Keratinocyte (primary cell): ENCODE results near the gene SCTR. TPM values are rescaled to one million over a fixed set of nuclear protein-coding genes. Genes with fewer than 3 reads are reported as not detected.

Source experiments
- DNase-seq: peaks from one replicate; pipeline ENCODE4 v3.0.0-alpha.2; 2011; ENCODE audit warnings: low read depth, missing footprints, low spot score
- FAIRE-seq: peaks from 2 replicates; lab custom pipeline; 2011; peaks lifted over from hg19 to GRCh38; lab: Jason Lieb, UNC
- H2AFZ ChIP-seq: 2 replicates; pipeline ENCODE4 v1.6.0; 2012; ENCODE audit warnings: low read length, control low read depth, inconsistent platforms; ENCODE audit not compliant: control insufficient read depth
- H3K27ac ChIP-seq: 2 replicates; pipeline ENCODE4 v1.5.1; 2011; ENCODE audit warnings: low read length; ENCODE audit not compliant: control insufficient read depth, insufficient read depth
- H3K27me3 ChIP-seq: 3 replicates; pipeline ENCODE4 v1.6.0; 2011; ENCODE audit warnings: low read length; ENCODE audit not compliant: control insufficient read depth, insufficient read depth; ENCODE audit errors: extremely low read depth
- H3K36me3 ChIP-seq, 2 experiments: 2 replicates in 1 of 2; 3 replicates in 1 of 2; pipeline ENCODE4 v1.5.1; 2011; ENCODE audit warnings: low read length in 2 of 2, mild to moderate bottlenecking in 1 of 2; ENCODE audit not compliant: control insufficient read depth in 2 of 2, insufficient read depth in 2 of 2; ENCODE audit errors: extremely low read depth in 1 of 2
- H3K4me1 ChIP-seq: 3 replicates; pipeline ENCODE4 v1.5.1; 2011; ENCODE audit warnings: low read length; ENCODE audit not compliant: control insufficient read depth, insufficient read depth; ENCODE audit errors: extremely low read depth
- H3K4me2 ChIP-seq: 3 replicates; pipeline ENCODE4 v1.6.0; 2011; ENCODE audit warnings: low read depth, low read length; ENCODE audit not compliant: control insufficient read depth, insufficient read depth; ENCODE audit errors: extremely low read depth
- H3K4me3 ChIP-seq, 3 experiments: fragments of 200-600 bp in 1 of 3; sonication (generic) in 1 of 3; 2 replicates in 2 of 3; 3 replicates in 1 of 3; pipeline ENCODE4 v1.5.1; 2011 to 2016; ENCODE audit warnings: low read length in 3 of 3, mild to moderate bottlenecking in 3 of 3, control low read depth in 2 of 3, inconsistent platforms in 1 of 3, low read depth in 1 of 3, mixed read lengths in 1 of 3, mixed run types in 1 of 3, moderate library complexity in 1 of 3; ENCODE audit not compliant: control insufficient read depth in 2 of 3, insufficient read depth in 2 of 3; ENCODE audit errors: extremely low read depth in 1 of 3
- H3K79me2 ChIP-seq: 2 replicates; pipeline ENCODE4 v1.6.0; 2012; ENCODE audit warnings: low read length; ENCODE audit not compliant: control insufficient read depth, insufficient read depth
- H3K9ac ChIP-seq: 3 replicates; pipeline ENCODE4 v1.6.0; 2011; ENCODE audit warnings: low read length; ENCODE audit not compliant: control insufficient read depth, insufficient read depth; ENCODE audit errors: extremely low read depth
- H3K9me1 ChIP-seq: 3 replicates; pipeline ENCODE4 v1.6.0; 2011; ENCODE audit warnings: low read length; ENCODE audit not compliant: control insufficient read depth, insufficient read depth; ENCODE audit errors: extremely low read depth
- H3K9me3 ChIP-seq: 2 replicates; pipeline ENCODE4 v1.5.1; 2012; ENCODE audit warnings: low read depth, low read length; ENCODE audit not compliant: control insufficient read depth
- H4K20me1 ChIP-seq: 3 replicates; pipeline ENCODE4 v1.6.0; 2011; ENCODE audit warnings: low read length; ENCODE audit not compliant: control insufficient read depth, insufficient read depth; ENCODE audit errors: extremely low read depth
- EZH2 ChIP-seq: IDR thresholded peaks from one replicate; pipeline ENCODE4 v1.6.1; 2012; ENCODE audit warnings: inconsistent platforms, mild to moderate bottlenecking, low read length, moderate library complexity
- dilution Hi-C: fragments of 300-500 bp; cut with MboI; formaldehyde crosslinking; loops from one replicate; pipeline ENCODE4 v1.7.0; 2020; ENCODE audit warnings: low sequenced_read_pairs; ENCODE audit not compliant: extremely low pct_ligation_motif_present
- polyA plus RNA-seq, 5 experiments: library from polyadenylated mRNA; depleted of rRNA in 3 of 5; stranded (reverse) in 3 of 5; stranded (forward) in 1 of 5; unstranded in 1 of 5; fragments of >200 nt; gene quantifications; 1 replicate in 1 of 5; 2 replicates in 3 of 5; 3 replicates in 1 of 5; pipeline versions ENCODE4 v1.2.1 to v1.2.3, GENCODE V29; 2011 to 2012; ENCODE audit warnings: missing spikeins in 2 of 5, low read depth in 1 of 5, low replicate concordance in 1 of 5
- TF ChIP-seq, protein P1 (sequence below), 3 experiments: IDR thresholded peaks in 1 of 3; conservative IDR thresholded peaks in 1 of 3; optimal IDR thresholded peaks in 1 of 3; 2 replicates in 2 of 3; 3 replicates in 1 of 3; pipeline versions ENCODE3 to v1.5.1; 2011; ENCODE audit warnings: low read length in 3 of 3, mild to moderate bottlenecking in 3 of 3, moderate library complexity in 2 of 3, control low read depth in 1 of 3, inconsistent platforms in 1 of 3; ENCODE audit not compliant: insufficient read depth in 2 of 3; ENCODE audit errors: extremely low read depth in 1 of 3

SCTR gene
- polyA plus RNA-seq, 1 donor (not counting 4 experiments of a cell fraction or from before 2014, with no cell fraction given), result not detected

DNA sequence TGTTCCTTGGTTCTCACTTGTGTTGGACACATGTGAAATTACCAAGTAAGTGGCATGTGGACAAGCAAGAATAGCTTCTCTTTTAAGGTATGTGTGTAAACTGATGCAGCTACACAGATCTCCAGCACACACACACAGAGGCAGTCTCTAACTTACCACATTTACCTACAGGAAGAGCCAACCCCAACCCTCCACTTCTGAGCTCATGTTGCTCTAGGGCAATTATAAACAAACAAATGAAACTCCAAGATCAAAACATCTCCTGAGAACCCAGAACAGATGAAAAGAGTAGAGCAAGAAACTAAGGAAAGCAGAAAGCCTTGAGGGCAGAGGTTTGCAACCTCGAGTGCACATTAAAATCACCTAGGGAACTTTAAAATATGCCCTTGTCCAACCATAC, 108.7 kb downstream of the SCTR start:
- H4K20me1 ChIP-seq, result no peaks in the 10 kb centered on the region
- DNase-seq (no peak), FAIRE-seq (no peak)
- no peak overlapping the region for H2AFZ ChIP-seq
- H3K27me3 ChIP-seq, result no peaks in the 10 kb centered on the region
- no peaks in the 10 kb centered on the region for H3K36me3 ChIP-seq
- no peaks in the 10 kb centered on the region for H3K79me2 ChIP-seq
- no peaks in the 10 kb centered on the region for H3K9me1 ChIP-seq
- H3K9ac ChIP-seq, result no peak overlapping the region
- dilution Hi-C loops, result no loop called here
- H3K9me3 ChIP-seq, result no peaks in the 10 kb centered on the region
- H3K4me2 ChIP-seq, result no peak overlapping the region
- no peaks in the 10 kb centered on the region for H3K4me1 ChIP-seq
- no peak overlapping the region for H3K27ac ChIP-seq
- no peak overlapping the region for H3K4me3 ChIP-seq
- TF ChIP-seq EZH2, result no peak
- TF ChIP-seq, protein P1, sequence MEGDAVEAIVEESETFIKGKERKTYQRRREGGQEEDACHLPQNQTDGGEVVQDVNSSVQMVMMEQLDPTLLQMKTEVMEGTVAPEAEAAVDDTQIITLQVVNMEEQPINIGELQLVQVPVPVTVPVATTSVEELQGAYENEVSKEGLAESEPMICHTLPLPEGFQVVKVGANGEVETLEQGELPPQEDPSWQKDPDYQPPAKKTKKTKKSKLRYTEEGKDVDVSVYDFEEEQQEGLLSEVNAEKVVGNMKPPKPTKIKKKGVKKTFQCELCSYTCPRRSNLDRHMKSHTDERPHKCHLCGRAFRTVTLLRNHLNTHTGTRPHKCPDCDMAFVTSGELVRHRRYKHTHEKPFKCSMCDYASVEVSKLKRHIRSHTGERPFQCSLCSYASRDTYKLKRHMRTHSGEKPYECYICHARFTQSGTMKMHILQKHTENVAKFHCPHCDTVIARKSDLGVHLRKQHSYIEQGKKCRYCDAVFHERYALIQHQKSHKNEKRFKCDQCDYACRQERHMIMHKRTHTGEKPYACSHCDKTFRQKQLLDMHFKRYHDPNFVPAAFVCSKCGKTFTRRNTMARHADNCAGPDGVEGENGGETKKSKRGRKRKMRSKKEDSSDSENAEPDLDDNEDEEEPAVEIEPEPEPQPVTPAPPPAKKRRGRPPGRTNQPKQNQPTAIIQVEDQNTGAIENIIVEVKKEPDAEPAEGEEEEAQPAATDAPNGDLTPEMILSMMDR (optimal IDR thresholded peaks at IDR 0.05 in 1 of 3, IDR thresholded peaks at IDR 0.05 in 1 of 3, conservative IDR thresholded peaks at IDR 0.05 in 1 of 3; ENCODE audit: extremely low read depth in 1 of 3, insufficient read depth in 2 of 3, low read length in 3 of 3), result no peak

DNA sequence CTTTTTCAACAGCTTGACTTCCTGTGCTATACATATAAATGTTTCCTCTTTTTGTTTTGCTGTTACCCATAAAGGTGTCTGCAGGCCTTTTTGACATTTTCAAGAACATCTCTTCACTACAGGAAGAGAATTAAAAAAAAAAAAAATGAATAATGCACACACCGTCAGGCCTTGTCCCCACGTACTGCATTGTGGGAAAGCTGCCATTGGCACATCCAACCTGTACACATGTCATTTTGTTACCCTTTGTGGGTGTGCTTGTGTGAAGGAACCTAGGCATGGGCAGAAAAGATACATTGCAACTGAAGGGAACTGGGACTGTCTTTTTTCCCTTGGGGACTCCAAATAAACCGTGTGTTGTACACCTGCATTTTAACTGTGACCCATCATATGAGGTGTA, 109.4 kb downstream of the SCTR start:
- H3K27me3 ChIP-seq, result no peaks in the 10 kb centered on the region
- H3K27ac ChIP-seq, result no peak overlapping the region
- H3K4me3 ChIP-seq, result no peak overlapping the region
- DNase-seq, result no peak
- no peak for TF ChIP-seq EZH2
- TF ChIP-seq, protein P1 (optimal IDR thresholded peaks at IDR 0.05 in 1 of 3, IDR thresholded peaks at IDR 0.05 in 1 of 3, conservative IDR thresholded peaks at IDR 0.05 in 1 of 3; ENCODE audit: extremely low read depth in 1 of 3, insufficient read depth in 2 of 3, low read length in 3 of 3), result no peak
- no peak overlapping the region for H3K4me2 ChIP-seq
- no peaks in the 10 kb centered on the region for H4K20me1 ChIP-seq
- dilution Hi-C loops, result no loop called here
- H3K9ac ChIP-seq, result no peak overlapping the region
- no peaks in the 10 kb centered on the region for H3K36me3 ChIP-seq
- H2AFZ ChIP-seq, result no peak overlapping the region
- no peaks in the 10 kb centered on the region for H3K79me2 ChIP-seq
- no peaks in the 10 kb centered on the region for H3K9me1 ChIP-seq
- H3K4me1 ChIP-seq, result no peaks in the 10 kb centered on the region
- FAIRE-seq, result no peak
- H3K9me3 ChIP-seq, result no peaks in the 10 kb centered on the region
